Right lobe of liver (tissue), 6 donors: ENCODE results near the gene CPNE7. TPM values are rescaled to one million over a fixed set of nuclear protein-coding genes. Genes with fewer than 3 reads are reported as not detected.

Source experiments
- ATAC-seq, 4 donors: fragments of 200-7000 bp; cut with Tn5 transposase; one replicate each; pipeline ENCODE4 v1.9.1; 2020; ENCODE audit warnings: mild to moderate bottlenecking in 4 of 4, moderate library complexity in 4 of 4
- DNase-seq, 3 donors: peaks; one replicate each; pipeline ENCODE4 v3.0.0-alpha.2; 2020
- H3K27ac ChIP-seq, 3 donors: fragments of 200-600 bp; one replicate each; pipeline ENCODE4 v1.8.0; 2022
- H3K27me3 ChIP-seq, 2 donors: fragments of 200-600 bp; one replicate each; pipeline ENCODE4 v1.8.0; 2022
- H3K36me3 ChIP-seq, 4 donors: fragments of 200-600 bp; sonication (generic) in 1 of 4; one replicate each; pipeline versions ENCODE4 v1.5.1 to v1.8.0; 2017 to 2022; ENCODE audit warnings: control low read depth in 1 of 4
- H3K4me1 ChIP-seq, 4 donors: fragments of 200-600 bp; sonication (generic) in 1 of 4; one replicate each; pipeline versions ENCODE4 v1.5.1 to v1.8.0; 2017 to 2022; ENCODE audit warnings: control low read depth in 1 of 4
- H3K4me3 ChIP-seq, 3 donors: fragments of 200-600 bp; one replicate each; pipeline ENCODE4 v1.8.0; 2022
- H3K9me3 ChIP-seq, 4 donors: fragments of 200-600 bp; sonication (generic) in 1 of 4; one replicate each; pipeline versions ENCODE4 v1.5.1 to v1.8.0; 2017 to 2022; ENCODE audit warnings: control low read depth in 1 of 4
- POLR2A ChIP-seq: fragments of 450-650 bp; IDR thresholded peaks from one replicate; pipeline ENCODE4 v1.6.1; 2017; ENCODE audit warnings: antibody characterized with exemption, mild to moderate bottlenecking
- WGBS: methylation state at CpG from one replicate; pipeline ENCODE4 v1.1.6; 2018; ENCODE audit warnings: low coverage, low lambda C conversion rate; ENCODE audit not compliant: insufficient coverage; ENCODE audit errors: missing lambda C conversion rate; 5-methylcytosine and 5-hydroxymethylcytosine counted together
- intact Hi-C, 2 donors: fragments of 100-400 bp; cut with DNase I; formaldehyde crosslinking; loops; one replicate each; pipeline versions ENCODE4 v1.11.2 to v1.14.1; 2022
- total RNA-seq, 6 experiments: library from RNA; depleted of rRNA in 2 of 6; stranded (reverse); fragments of >200 nt in 2 of 6; fragmentation: NEBNext Ultra II Directional in 3 of 6; extraction: Animal tissue kit (Norgen Biotek cat#: 25700) in 3 of 6; gene quantifications; one replicate each; pipeline versions ENCODE4 v1.1.0 to v1.2.4, GENCODE V29; 2016 to 2023
- TF ChIP-seq, protein P1 (sequence below), 4 donors: fragments of 200-600 bp in 3 of 4; fragments of 450-650 bp in 1 of 4; IDR thresholded peaks; one replicate each; pipeline versions ENCODE4 v1.5.1 to v1.8.0; 2016 to 2022; ENCODE audit warnings: antibody characterized with exemption in 4 of 4, mild to moderate bottlenecking in 2 of 4
- donor health status: DM: no; HTN: yes; CAD: no.
- donor health status: DM: no; HTN: no; CAD: no.
- donor health status: DM: no; HTN: no; CAD: no.
- donor health status: DM: no; HTN: yes; CAD: no.
- donor health status: DM: no; HTN: yes; CAD: no.

CPNE7 gene
- total RNA-seq, 6 experiments from 2014 or later = 0.33 to 3.7 (median 0.77) TPM

DNA sequence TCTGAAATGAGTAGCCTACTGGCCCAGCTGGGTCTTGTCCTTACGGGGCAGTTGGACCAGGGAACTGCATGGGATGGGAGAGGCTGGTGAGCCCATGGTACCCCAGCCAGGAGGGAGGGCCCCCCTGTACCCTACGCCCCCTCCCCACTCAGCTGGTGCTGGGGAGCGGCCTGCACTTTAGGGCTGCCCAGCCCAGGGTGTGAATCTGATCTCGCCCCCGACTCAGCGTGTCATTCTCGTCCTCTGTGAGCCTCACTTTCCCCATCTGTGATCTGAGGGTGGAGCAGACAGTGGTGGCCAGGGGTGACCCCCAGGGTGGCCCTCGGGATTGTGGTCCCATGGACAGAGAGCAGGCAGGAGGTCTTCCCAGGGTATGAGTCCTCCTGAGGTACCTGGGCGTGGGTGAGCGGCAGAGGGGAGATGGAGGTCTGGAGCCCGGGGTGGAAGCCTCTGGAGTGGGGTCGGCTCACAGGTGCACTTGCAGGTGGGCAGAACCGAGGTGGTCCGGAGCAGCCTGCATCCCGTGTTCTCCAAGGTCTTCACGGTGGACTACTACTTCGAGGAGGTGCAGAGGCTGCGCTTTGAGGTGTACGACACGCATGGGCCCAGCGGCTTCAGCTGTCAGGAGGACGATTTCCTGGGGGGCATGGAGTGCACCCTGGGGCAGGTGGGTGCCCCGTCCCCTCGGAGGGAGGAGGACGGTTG, 1.6 kb downstream of the CPNE7 start:
- no peaks in the 10 kb centered on the region for H3K9me3 ChIP-seq
- WGBS = 94% methylated on average over 7 of the region's 25 CpGs
- DNase-seq (no peak), ATAC-seq (peak in 1 of 4 donors; percentile 14)
- intact Hi-C loops = no loop called here
- no peaks in the 10 kb centered on the region for H3K27me3 ChIP-seq
- no peaks in the 10 kb centered on the region for H3K36me3 ChIP-seq
- H3K27ac ChIP-seq = no peak overlapping the region
- no peak overlapping the region for H3K4me3 ChIP-seq
- peaks cover 0 to 16% (median 2%) of the 10 kb centered on the region in 4 donors for H3K4me1 ChIP-seq
- no peak for TF ChIP-seq POLR2A
- TF ChIP-seq, protein P1, sequence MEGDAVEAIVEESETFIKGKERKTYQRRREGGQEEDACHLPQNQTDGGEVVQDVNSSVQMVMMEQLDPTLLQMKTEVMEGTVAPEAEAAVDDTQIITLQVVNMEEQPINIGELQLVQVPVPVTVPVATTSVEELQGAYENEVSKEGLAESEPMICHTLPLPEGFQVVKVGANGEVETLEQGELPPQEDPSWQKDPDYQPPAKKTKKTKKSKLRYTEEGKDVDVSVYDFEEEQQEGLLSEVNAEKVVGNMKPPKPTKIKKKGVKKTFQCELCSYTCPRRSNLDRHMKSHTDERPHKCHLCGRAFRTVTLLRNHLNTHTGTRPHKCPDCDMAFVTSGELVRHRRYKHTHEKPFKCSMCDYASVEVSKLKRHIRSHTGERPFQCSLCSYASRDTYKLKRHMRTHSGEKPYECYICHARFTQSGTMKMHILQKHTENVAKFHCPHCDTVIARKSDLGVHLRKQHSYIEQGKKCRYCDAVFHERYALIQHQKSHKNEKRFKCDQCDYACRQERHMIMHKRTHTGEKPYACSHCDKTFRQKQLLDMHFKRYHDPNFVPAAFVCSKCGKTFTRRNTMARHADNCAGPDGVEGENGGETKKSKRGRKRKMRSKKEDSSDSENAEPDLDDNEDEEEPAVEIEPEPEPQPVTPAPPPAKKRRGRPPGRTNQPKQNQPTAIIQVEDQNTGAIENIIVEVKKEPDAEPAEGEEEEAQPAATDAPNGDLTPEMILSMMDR (IDR thresholded peaks at IDR 0.05) = no peak

DNA sequence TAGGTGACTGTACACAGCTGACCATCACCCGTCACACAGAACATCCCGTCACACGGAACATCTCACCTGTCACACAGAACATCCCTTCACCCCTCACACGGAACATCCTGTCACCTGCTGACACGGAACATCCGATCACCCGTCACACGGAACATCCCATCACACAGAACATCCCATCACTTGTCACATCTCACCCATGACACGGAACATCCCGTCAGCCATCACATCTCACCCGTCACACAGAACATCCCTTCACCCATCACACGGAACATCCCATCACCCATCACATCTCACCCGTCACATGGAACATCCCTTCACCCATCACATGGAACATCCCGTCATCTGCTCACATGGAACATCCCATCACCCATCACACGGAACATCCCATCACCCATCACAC, 3.8 kb downstream of the CPNE7 start:
- Histone ChIP-seq H3K9me3 (no peaks in the 10 kb centered on the region), H3K4me1 (peaks cover 0 to 17% (median 4%) of the 10 kb centered on the region in 4 donors), H3K4me3 (no peak overlapping the region), H3K36me3 (no peaks in the 10 kb centered on the region), H3K27me3 (no peaks in the 10 kb centered on the region), H3K27ac (no peak overlapping the region)
- DNase-seq = no peak
- intact Hi-C loops = no loop called here
- no peak for TF ChIP-seq POLR2A
- TF ChIP-seq, protein P1 (IDR thresholded peaks at IDR 0.05) = no peak
- 77% methylated on average over 10 of the region's 15 CpGs for WGBS
- ATAC-seq = no peak

DNA sequence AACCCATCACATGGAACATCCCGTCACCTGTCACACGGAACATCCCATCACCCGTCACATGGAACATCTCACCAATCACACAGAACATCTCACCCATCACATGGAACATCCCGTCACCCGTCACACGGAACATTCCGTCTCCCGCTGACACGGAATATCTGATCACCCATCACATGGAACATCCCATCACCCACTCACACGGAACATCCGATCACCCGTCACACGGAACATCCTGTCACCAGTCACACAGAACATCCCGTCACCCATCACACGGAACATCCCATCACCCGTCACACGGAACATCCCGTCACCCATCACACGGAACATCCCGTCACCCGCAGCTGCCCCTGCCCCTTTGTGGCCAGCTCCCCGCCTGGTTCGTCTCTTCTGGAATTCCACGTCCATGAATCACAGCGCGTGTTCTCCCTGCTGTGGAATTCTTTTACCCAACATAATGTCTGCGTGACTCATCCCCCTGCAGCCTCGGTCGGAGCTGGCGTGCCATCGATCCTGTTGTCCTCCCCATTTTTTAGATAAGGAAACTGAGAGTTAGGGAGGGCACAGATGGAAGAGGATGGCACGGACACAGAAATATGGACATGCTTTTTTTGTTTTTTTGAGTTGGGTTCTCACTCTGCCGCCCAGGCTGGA, 5.6 kb downstream of the CPNE7 start:
- Histone ChIP-seq H3K9me3 (no peaks in the 10 kb centered on the region), H3K27me3 (no peaks in the 10 kb centered on the region), H3K36me3 (no peaks in the 10 kb centered on the region), H3K27ac (no peak overlapping the region), H3K4me1 (peaks cover 0 to 11% (median 4%) of the 10 kb centered on the region in 4 donors), H3K4me3 (no peak overlapping the region)
- no peak for TF ChIP-seq POLR2A
- TF ChIP-seq, protein P1 (IDR thresholded peaks at IDR 0.05) = no peak
- 86% methylated on average over 31 of the region's 33 CpGs for WGBS
- ATAC-seq = no peak
- intact Hi-C loops = no loop called here
- no peak for DNase-seq

DNA sequence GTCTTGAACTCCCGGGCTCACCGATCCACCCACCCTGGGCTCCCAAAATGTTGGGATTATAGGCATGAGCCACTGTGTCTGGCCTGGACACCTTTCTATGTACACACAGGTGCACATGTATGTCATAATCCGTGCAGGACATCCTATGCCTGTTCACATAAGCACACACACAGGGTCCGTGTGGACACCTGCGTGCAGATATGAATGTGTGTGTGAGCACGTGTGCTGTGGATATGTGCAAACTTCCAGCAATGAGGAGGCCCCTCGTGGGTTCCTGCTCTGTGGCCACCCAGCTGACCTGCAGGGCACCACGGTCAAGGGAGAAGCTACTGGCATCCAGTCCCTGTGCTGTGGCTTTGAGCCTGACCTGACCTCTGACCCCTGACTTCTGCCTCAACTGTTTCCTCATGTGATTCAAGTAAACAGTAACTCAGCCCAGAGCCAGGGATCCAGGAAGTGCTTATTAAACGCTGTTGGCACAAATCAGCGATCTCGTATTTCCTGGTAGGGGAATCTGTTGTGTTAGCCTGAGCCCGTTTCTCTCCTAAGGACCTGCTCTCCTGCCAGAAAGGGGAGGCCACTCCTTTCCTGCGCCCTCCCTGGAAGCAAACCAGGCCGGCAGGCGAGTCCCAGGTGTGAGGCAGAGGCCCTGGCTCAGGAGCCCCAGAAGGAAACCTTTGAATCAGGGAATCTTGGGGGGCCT, 6.5 kb downstream of the CPNE7 start:
- Histone ChIP-seq H3K27ac (peak overlapping the region; percentile 64 to 83 (median 82)), H3K36me3 (no peaks in the 10 kb centered on the region), H3K4me1 (peaks cover 0 to 11% (median 4%) of the 10 kb centered on the region in 4 donors), H3K27me3 (no peaks in the 10 kb centered on the region), H3K4me3 (no peak overlapping the region), H3K9me3 (no peaks in the 10 kb centered on the region)
- TF ChIP-seq POLR2A = no peak
- TF ChIP-seq, protein P1 (IDR thresholded peaks at IDR 0.05) = no peak
- WGBS = 22% methylated on average over 6 of the region's 15 CpGs
- DNase-seq = peak; percentile 81 to 84 (median 83)
- intact Hi-C loops = no loop called here
- peak; percentile 85 to 95 (median 94) for ATAC-seq
